ENCODE data around the gene DGKA.
"Not testable (repeated sequence)": the region's sequence is repeated elsewhere in the genome, so short reads cannot be mapped to it uniquely, and the experiment has no call there.

The DGKA gene

DNA sequence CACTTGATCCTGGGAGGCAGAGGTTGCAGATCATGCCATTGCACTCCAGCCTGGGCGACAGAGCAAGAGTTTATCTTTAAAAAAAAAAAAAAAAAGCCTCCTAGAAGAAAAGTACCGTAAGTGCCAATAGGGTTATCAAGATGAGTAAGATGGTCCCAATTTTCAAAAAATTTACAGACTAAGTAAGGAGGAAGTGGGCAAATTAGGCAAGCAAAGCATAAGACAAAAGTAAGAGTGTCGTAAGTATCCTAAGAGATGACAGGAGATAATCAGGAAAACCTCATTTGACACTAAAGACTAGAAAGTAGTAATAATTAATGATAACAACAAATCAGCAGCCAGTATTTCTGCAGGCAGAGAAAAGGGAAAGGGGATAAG is 15.5 kb upstream of the DGKA start (continued):
- no peak for TF ChIP-seq ZNF768 (tag by site-specific recombination; IDR thresholded peaks at IDR 0.05)
- no peak for TF ChIP-seq ZNF391 (tag by site-specific recombination; IDR thresholded peaks at IDR 0.05; ENCODE audit: borderline replicate concordance, low read depth)
- TF ChIP-seq ZNF211 (tag by site-specific recombination; IDR thresholded peaks at IDR 0.05; ENCODE audit: low read depth) = no peak
- no peak for TF ChIP-seq ZNF146 (tag by site-specific recombination; IDR thresholded peaks at IDR 0.05)

DNA sequence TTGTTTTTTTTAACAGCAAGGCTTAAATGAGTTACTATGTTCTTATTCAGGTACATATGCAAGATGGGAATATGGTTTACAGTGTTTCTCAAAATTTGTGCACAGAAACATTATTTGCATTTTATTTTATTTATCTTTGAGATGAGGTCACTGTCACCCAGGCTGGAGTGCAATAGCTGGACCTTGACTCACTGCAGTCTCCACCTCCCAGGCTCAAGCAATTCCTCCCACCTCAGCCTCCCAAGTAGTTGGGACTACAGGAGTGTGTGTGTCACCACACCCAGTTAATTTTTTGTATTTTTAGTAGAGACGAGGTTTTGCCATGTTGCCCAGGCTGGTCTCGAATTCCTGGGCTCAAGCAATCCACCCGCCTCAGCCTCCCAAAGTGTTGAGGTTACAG is 11.9 kb upstream of the DGKA start:
- H3K4me3 ChIP-seq (ENCODE audit: low read depth, low read length); POLR2A ChIA-PET; H3K27ac ChIP-seq (ENCODE audit: extremely low read depth, low read depth, low read length); H3K4me1 ChIP-seq (ENCODE audit: control insufficient read depth, insufficient read depth, low read length); H3K9me3 ChIP-seq (ENCODE audit: control insufficient read depth, insufficient read depth, low read depth, low read length): not testable (repeated sequence)
- CTCF ChIA-PET = interaction anchor here (3.4 kb wide), 1 partner anchor 7 kb away, joined by 27 read pairs; no protein-coding TSS in a partner anchor
- TF ChIP-seq EGR2 (tag by site-specific recombination; IDR thresholded peaks at IDR 0.05; ENCODE audit: low read depth) (peak; percentile 15; the same call in 1 of the 2 replicates), KLF1 (tag by site-specific recombination; IDR thresholded peaks at IDR 0.05) (peak; percentile 17; the same call in 1 of the 2 replicates), GLIS1 (tag by site-specific recombination; IDR thresholded peaks at IDR 0.05) (peak; percentile 85)
- H3K36me3 ChIP-seq (ENCODE audit: control insufficient read depth in 2 of 2, insufficient read depth in 1 of 2, low read length in 2 of 2) = peaks cover 21 to 25% of the 10 kb centered on the region in 2 experiments

DNA sequence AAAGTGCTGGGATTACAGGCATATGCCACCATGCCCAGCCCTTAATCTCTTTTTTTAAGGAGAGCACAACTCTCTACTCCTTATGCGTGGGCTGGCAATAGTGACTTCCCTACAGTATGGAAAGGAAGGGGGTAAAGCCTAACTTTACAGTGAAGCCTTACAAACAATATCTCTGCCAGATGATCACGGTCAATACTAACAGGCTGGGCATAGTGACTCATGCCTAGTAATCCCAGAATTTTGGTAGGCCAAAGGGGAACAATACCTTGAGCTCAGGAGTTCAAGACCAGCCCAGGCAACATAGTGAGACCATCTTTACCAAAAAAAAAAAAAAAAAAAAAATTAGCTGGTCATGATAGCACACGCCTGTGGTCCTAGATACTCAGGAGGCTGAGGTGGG is 8.8 kb upstream of the DGKA start:
- H3K9me3 ChIP-seq (ENCODE audit: control insufficient read depth, insufficient read depth, low read depth, low read length) = no peaks in the 10 kb centered on the region
- TF ChIP-seq ZBTB20 (tag by site-specific recombination; IDR thresholded peaks at IDR 0.05) = no peak
- TF ChIP-seq, protein P1, sequence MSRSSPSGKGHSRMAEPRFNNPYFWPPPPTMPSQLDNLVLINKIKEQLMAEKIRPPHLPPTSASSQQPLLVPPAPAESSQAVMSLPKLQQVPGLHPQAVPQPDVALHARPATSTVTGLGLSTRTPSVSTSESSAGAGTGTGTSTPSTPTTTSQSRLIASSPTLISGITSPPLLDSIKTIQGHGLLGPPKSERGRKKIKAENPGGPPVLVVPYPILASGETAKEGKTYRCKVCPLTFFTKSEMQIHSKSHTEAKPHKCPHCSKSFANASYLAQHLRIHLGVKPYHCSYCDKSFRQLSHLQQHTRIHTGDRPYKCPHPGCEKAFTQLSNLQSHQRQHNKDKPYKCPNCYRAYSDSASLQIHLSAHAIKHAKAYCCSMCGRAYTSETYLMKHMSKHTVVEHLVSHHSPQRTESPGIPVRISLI (tag by site-specific recombination; IDR thresholded peaks at IDR 0.05) = 0 out of 2 replicates have a peak, but pooled peaks have one; percentile 57
- ChIA-PET CTCF (interaction anchor here (0.5 to 1.4 kb wide), 5 partner anchors 18 to 1534 kb away, joined by 3 read pairs; no protein-coding TSS in a partner anchor), POLR2A (interaction anchor here (0.6 kb wide), 1 partner anchor 93 kb away, joined by 3 read pairs; no protein-coding TSS in a partner anchor)
- H3K27ac ChIP-seq (ENCODE audit: extremely low read depth, low read depth, low read length) = no peak overlapping the region
- H3K4me1 ChIP-seq (ENCODE audit: control insufficient read depth, insufficient read depth, low read length) = no peaks in the 10 kb centered on the region
- peaks cover 18 to 22% of the 10 kb centered on the region in 2 experiments for H3K36me3 ChIP-seq (ENCODE audit: control insufficient read depth in 2 of 2, insufficient read depth in 1 of 2, low read length in 2 of 2)
- H3K4me3 ChIP-seq (ENCODE audit: low read depth, low read length) = no peak overlapping the region

DNA sequence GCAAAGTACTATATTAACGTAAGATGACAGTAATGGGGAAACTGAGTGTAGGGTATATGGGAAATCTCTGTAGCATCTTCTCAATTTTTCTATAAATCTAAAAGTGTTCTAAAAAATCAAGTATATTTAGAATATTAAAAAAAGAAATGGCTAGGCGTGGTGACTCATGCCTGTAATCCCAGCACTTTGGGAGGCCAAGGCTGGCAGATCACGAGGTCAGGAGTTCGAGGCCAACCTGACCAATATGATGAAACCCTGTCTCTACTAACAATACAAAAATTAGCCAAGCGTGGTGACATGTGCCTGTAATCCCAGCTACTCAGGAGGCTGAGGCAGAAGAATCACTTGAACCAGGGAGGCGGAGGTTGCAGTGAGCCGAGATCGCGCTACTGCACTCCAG is 7.3 kb upstream of the DGKA start:
- H3K4me3 ChIP-seq (ENCODE audit: low read depth, low read length); H3K27ac ChIP-seq (ENCODE audit: extremely low read depth, low read depth, low read length); POLR2A ChIA-PET; H3K9me3 ChIP-seq (ENCODE audit: control insufficient read depth, insufficient read depth, low read depth, low read length); H3K4me1 ChIP-seq (ENCODE audit: control insufficient read depth, insufficient read depth, low read length): not testable (repeated sequence)
- CTCF ChIA-PET = interaction anchor here (3.4 kb wide), 1 partner anchor 16 kb away, joined by 28 read pairs; no protein-coding TSS in a partner anchor
- H3K36me3 ChIP-seq (ENCODE audit: control insufficient read depth in 2 of 2, insufficient read depth in 1 of 2, low read length in 2 of 2) = peaks cover 18 to 22% of the 10 kb centered on the region in 2 experiments

DNA sequence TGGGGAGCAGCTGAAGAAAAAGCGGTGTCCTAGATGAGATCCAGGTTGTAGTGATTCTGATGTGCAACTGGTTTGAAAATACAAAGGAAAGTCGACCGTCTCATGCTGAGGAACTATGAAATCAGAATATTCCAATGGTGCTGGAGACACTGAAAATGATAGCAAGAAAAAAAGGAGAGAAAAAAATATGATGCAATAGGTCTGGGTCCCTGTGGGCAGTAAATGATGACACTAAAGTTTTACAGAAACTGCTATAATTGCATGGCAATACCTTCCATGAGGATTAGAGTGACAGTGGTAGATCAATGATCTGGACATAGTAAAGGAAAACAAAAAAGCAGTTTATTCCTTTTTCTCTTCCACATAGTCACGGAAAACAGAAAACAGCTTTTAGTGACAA is 5.6 kb upstream of the DGKA start:
- H3K4me1 ChIP-seq (ENCODE audit: control insufficient read depth, insufficient read depth, low read length) = no peaks in the 10 kb centered on the region
- H3K9me3 ChIP-seq (ENCODE audit: control insufficient read depth, insufficient read depth, low read depth, low read length) = no peaks in the 10 kb centered on the region
- ChIA-PET CTCF (interaction anchor here (0.6 to 3.4 kb wide), 8 partner anchors 8 to 1682 kb away, joined by 3 to 28 read pairs (median 8); partner anchors contain the start of genes DNAJC14 and RAB5B), POLR2A (interaction anchor here (2.1 to 4.4 kb wide), 3 partner anchors 20 to 107 kb away, joined by 12 to 42 read pairs (median 22); partner anchors contain the start of genes DNAJC14, ORMDL2 and SARNP)
- H3K36me3 ChIP-seq (ENCODE audit: control insufficient read depth in 2 of 2, insufficient read depth in 1 of 2, low read length in 2 of 2) = peaks cover 17 to 22% of the 10 kb centered on the region in 2 experiments
- TF ChIP-seq ZSCAN30 (tag by site-specific recombination; IDR thresholded peaks at IDR 0.05) (no peak), ZNF155 (tag by site-specific recombination; IDR thresholded peaks at IDR 0.05) (no peak), ZBTB17 (tag by site-specific recombination; IDR thresholded peaks at IDR 0.05) (no peak), ZNF830 (tag by site-specific recombination; IDR thresholded peaks at IDR 0.05; ENCODE audit: low read depth) (no peak), ZNF548 (tag by site-specific recombination; IDR thresholded peaks at IDR 0.05) (no peak), KLF16 (tag by site-specific recombination; IDR thresholded peaks at IDR 0.05) (0 out of 2 replicates have a peak, but pooled peaks have one; percentile 37), ZNF664 (tag by site-specific recombination; IDR thresholded peaks at IDR 0.05) (no peak)
- TF ChIP-seq, protein P2, sequence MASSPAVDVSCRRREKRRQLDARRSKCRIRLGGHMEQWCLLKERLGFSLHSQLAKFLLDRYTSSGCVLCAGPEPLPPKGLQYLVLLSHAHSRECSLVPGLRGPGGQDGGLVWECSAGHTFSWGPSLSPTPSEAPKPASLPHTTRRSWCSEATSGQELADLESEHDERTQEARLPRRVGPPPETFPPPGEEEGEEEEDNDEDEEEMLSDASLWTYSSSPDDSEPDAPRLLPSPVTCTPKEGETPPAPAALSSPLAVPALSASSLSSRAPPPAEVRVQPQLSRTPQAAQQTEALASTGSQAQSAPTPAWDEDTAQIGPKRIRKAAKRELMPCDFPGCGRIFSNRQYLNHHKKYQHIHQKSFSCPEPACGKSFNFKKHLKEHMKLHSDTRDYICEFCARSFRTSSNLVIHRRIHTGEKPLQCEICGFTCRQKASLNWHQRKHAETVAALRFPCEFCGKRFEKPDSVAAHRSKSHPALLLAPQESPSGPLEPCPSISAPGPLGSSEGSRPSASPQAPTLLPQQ (tag by site-specific recombination; IDR thresholded peaks at IDR 0.05) = peak; percentile 25; the same call in 1 of the 2 replicates
- H3K4me3 ChIP-seq (ENCODE audit: low read depth, low read length) = no peak overlapping the region
- H3K27ac ChIP-seq (ENCODE audit: extremely low read depth, low read depth, low read length) = no peak overlapping the region
